Thyroid gland (tissue), 4 donors: ENCODE measurements around the gene CRIM1.

Source experiments
- CTCF ChIP-seq, 6 experiments: fragments of 200-600 bp in 3 of 6; fragments of 450-650 bp in 3 of 6; sonication (generic) in 3 of 6; IDR thresholded peaks; one replicate each; pipeline ENCODE4 v1.5.1; 2016 to 2019; ENCODE audit warnings: antibody characterized with exemption in 6 of 6, mild to moderate bottlenecking in 2 of 6, inconsistent platforms in 1 of 6, moderate library complexity in 1 of 6
- POLR2A ChIP-seq, 2 donors: fragments of 450-650 bp; IDR thresholded peaks; one replicate each; pipeline ENCODE4 v1.6.1; 2017; ENCODE audit warnings: antibody characterized with exemption in 2 of 2, mild to moderate bottlenecking in 2 of 2, moderate library complexity in 1 of 2

- TF ChIP-seq POLR2A (IDR thresholded peaks at IDR 0.05), result no peak
- TF ChIP-seq CTCF (IDR thresholded peaks at IDR 0.05), result no peak
Measured at GRCh38 chr2:36562240-36562639, 206.7 kb downstream of the CRIM1 start.
